ENCODE results near the gene ASB14.

The ASB14 gene

DNA sequence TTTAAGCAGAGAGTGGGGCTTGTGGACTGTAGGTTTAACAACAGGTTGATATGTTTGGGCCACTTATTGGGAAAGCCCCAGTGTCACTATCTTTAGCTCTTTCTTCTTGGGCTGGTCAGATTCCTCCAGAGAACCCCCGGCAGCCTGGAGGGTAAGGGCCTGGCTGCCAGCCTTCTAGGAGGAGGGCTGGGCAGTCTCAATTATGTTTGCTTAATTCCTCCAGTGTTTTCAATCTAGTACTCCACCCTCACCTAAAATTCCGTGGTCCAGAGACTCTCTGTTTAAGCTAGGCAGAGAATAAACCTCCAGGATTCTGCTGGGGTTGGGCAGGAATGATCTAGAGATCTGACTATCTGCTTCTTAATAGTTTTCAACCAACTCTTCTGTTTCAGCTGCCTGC, 5.3 kb downstream of the ASB14 start:
- no peak overlapping the region for H3K4me3 Mint-ChIP-seq
- no peaks in the 10 kb centered on the region for H3K36me3 Mint-ChIP-seq (ENCODE audit: insufficient read depth)
- H3K27ac Mint-ChIP-seq (ENCODE audit: low read depth): no peak overlapping the region
- DNase-seq (ENCODE audit: low spot score in 2 of 2) (no peak), ATAC-seq (replicated peaks; ENCODE audit: extremely low read depth, poor library complexity, severe bottlenecking) (no peak)
- H3K27me3 Mint-ChIP-seq: peaks cover 32% of the 10 kb centered on the region
- H3K9me3 Mint-ChIP-seq: no peaks in the 10 kb centered on the region
- no peaks in the 10 kb centered on the region for H3K4me1 Mint-ChIP-seq

DNA sequence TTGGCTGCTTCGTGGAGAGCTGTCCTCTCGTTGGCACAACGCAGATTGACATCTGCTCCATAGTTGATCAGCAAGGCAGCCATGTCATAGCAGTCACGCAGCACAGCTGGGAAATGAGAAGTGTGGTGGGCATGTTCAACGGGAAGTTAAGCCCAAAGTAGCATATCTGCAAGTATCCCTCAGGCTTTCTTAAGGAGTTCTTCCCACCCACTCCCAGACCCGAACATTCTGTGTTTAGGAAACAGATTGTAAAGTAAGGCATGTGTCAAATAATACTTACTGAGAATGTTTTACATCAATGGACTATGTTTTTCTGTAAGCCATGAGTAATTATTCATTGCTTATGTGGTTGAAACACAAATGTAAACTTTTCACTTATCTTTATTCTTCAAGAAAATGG, 9.2 kb downstream of the ASB14 start:
- Mint-ChIP-seq H3K9me3 (no peaks in the 10 kb centered on the region), H3K27me3 (peaks cover 11% of the 10 kb centered on the region), H3K4me3 (no peak overlapping the region), H3K36me3 (ENCODE audit: insufficient read depth) (no peaks in the 10 kb centered on the region), H3K4me1 (no peaks in the 10 kb centered on the region), H3K27ac (ENCODE audit: low read depth) (no peak overlapping the region)
- DNase-seq (ENCODE audit: low spot score in 2 of 2) (no peak), ATAC-seq (replicated peaks; ENCODE audit: extremely low read depth, poor library complexity, severe bottlenecking) (no peak)

GRCh38 chr3:57281715-57282114, 10.8 kb downstream of the ASB14 start:
- ATAC-seq (replicated peaks; ENCODE audit: extremely low read depth, poor library complexity, severe bottlenecking): no peak
- Mint-ChIP-seq H3K9me3 (no peaks in the 10 kb centered on the region), H3K27me3 (peaks cover 11% of the 10 kb centered on the region), H3K36me3 (ENCODE audit: insufficient read depth) (no peaks in the 10 kb centered on the region), H3K4me3 (no peak overlapping the region), H3K4me1 (no peaks in the 10 kb centered on the region), H3K27ac (ENCODE audit: low read depth) (no peak overlapping the region)
- no peak for DNase-seq (ENCODE audit: low spot score in 2 of 2)

DNA sequence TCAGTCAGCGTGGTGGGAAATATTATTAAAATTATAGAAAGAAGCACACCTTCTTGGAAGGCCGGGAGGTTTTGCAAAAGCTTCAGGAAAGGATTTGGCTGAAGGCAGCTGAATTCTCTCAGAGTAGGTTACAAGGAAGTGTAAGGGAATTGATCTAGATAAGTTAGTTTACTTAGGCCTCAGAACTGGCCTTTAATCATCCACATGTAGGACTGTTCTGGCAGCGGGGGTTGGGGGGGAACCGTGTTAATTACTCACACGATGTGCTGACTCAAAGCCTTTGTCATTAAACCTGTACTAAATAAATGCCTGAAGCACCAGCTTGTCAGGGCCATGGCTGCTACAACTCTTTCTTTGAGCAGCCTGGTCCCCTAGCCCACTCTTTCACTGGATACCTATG, 12.8 kb downstream of the ASB14 start:
- DNase-seq (ENCODE audit: low spot score in 2 of 2) (no peak), ATAC-seq (replicated peaks; ENCODE audit: extremely low read depth, poor library complexity, severe bottlenecking) (no peak)
- no peaks in the 10 kb centered on the region for H3K27me3 Mint-ChIP-seq
- H3K4me3 Mint-ChIP-seq: no peak overlapping the region
- H3K9me3 Mint-ChIP-seq: no peaks in the 10 kb centered on the region
- no peak overlapping the region for H3K27ac Mint-ChIP-seq (ENCODE audit: low read depth)
- H3K4me1 Mint-ChIP-seq: no peaks in the 10 kb centered on the region
- no peaks in the 10 kb centered on the region for H3K36me3 Mint-ChIP-seq (ENCODE audit: insufficient read depth)

- no peak for ATAC-seq (replicated peaks; ENCODE audit: extremely low read depth, poor library complexity, severe bottlenecking)
- Mint-ChIP-seq H3K9me3 (no peaks in the 10 kb centered on the region), H3K27ac (ENCODE audit: low read depth) (no peak overlapping the region), H3K4me1 (no peaks in the 10 kb centered on the region), H3K27me3 (no peaks in the 10 kb centered on the region), H3K4me3 (no peak overlapping the region), H3K36me3 (ENCODE audit: insufficient read depth) (peaks cover 2% of the 10 kb centered on the region)
- DNase-seq (ENCODE audit: low spot score in 2 of 2): no peak
These were observed 14.2 kb downstream of the ASB14 start for GRCh38 chr3:57278237-57278636.

- Mint-ChIP-seq H3K4me3 (no peak overlapping the region), H3K4me1 (no peaks in the 10 kb centered on the region), H3K27ac (ENCODE audit: low read depth) (no peak overlapping the region), H3K9me3 (no peaks in the 10 kb centered on the region), H3K27me3 (no peaks in the 10 kb centered on the region), H3K36me3 (ENCODE audit: insufficient read depth) (peaks cover 12% of the 10 kb centered on the region)
- ATAC-seq (replicated peaks; ENCODE audit: extremely low read depth, poor library complexity, severe bottlenecking) (no peak), DNase-seq (ENCODE audit: low spot score in 2 of 2) (no peak)
These were observed 17.1 kb downstream of the ASB14 start for GRCh38 chr3:57275393-57275792.

GRCh38 chr3:57274845-57275244, 17.6 kb downstream of the ASB14 start:
- H3K27ac Mint-ChIP-seq (ENCODE audit: low read depth): no peak overlapping the region
- H3K9me3 Mint-ChIP-seq: no peaks in the 10 kb centered on the region
- no peaks in the 10 kb centered on the region for H3K4me1 Mint-ChIP-seq
- no peak for DNase-seq (ENCODE audit: low spot score in 2 of 2)
- no peak overlapping the region for H3K4me3 Mint-ChIP-seq
- no peak for ATAC-seq (replicated peaks; ENCODE audit: extremely low read depth, poor library complexity, severe bottlenecking)
- peaks cover 12% of the 10 kb centered on the region for H3K36me3 Mint-ChIP-seq (ENCODE audit: insufficient read depth)
- H3K27me3 Mint-ChIP-seq: no peaks in the 10 kb centered on the region

- H3K4me1 Mint-ChIP-seq: peaks cover 5% of the 10 kb centered on the region
- ATAC-seq (replicated peaks; ENCODE audit: extremely low read depth, poor library complexity, severe bottlenecking) (no peak), DNase-seq (ENCODE audit: low spot score in 2 of 2) (no peak)
- peaks cover 46% of the 10 kb centered on the region for H3K36me3 Mint-ChIP-seq (ENCODE audit: insufficient read depth)
- no peak overlapping the region for H3K4me3 Mint-ChIP-seq
- no peak overlapping the region for H3K27ac Mint-ChIP-seq (ENCODE audit: low read depth)
- H3K9me3 Mint-ChIP-seq: peaks cover 3% of the 10 kb centered on the region
- no peaks in the 10 kb centered on the region for H3K27me3 Mint-ChIP-seq
These were observed 24.1 kb downstream of the ASB14 start for GRCh38 chr3:57268416-57268815.

GRCh38 chr3:57261929-57262328, 30.6 kb downstream of the ASB14 start:
- Mint-ChIP-seq H3K27ac (ENCODE audit: low read depth) (no peak overlapping the region), H3K4me1 (peaks cover 5% of the 10 kb centered on the region), H3K4me3 (no peak overlapping the region), H3K36me3 (ENCODE audit: insufficient read depth) (peaks cover 64% of the 10 kb centered on the region), H3K9me3 (peaks cover 5% of the 10 kb centered on the region), H3K27me3 (no peaks in the 10 kb centered on the region)
- no peak for ATAC-seq (replicated peaks; ENCODE audit: extremely low read depth, poor library complexity, severe bottlenecking)
- no peak for DNase-seq (ENCODE audit: low spot score in 2 of 2)

DNA sequence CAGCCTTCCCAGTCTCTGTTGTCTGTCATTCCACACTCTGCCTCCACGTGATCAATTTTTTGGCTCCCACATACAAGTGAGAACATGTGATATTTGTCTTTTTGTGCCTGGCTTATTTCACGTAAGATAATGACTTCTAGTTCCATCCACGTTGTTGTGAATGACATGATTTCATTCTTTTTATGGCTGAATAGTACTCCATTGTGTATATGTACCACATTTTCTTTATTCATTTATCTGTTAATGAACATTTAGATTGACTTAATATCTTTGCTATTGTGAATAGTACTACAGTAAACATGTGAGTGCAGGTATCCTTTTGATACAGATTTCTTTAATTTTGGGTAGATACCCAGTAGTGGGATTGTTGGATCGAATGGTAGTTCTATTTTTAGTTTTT, 31.4 kb downstream of the ASB14 start:
- DNase-seq (ENCODE audit: low spot score in 2 of 2): no peak
- Mint-ChIP-seq H3K27ac (ENCODE audit: low read depth) (no peak overlapping the region), H3K4me3 (no peak overlapping the region), H3K9me3 (peaks cover 5% of the 10 kb centered on the region), H3K36me3 (ENCODE audit: insufficient read depth) (peaks cover 60% of the 10 kb centered on the region), H3K27me3 (no peaks in the 10 kb centered on the region), H3K4me1 (peaks cover 5% of the 10 kb centered on the region)
- no peak for ATAC-seq (replicated peaks; ENCODE audit: extremely low read depth, poor library complexity, severe bottlenecking)

- H3K4me3 Mint-ChIP-seq: no peak overlapping the region
- H3K27ac Mint-ChIP-seq (ENCODE audit: low read depth): no peak overlapping the region
- DNase-seq (ENCODE audit: low spot score in 2 of 2): no peak
- no peaks in the 10 kb centered on the region for H3K27me3 Mint-ChIP-seq
- peaks cover 44% of the 10 kb centered on the region for H3K36me3 Mint-ChIP-seq (ENCODE audit: insufficient read depth)
- no peaks in the 10 kb centered on the region for H3K9me3 Mint-ChIP-seq
- H3K4me1 Mint-ChIP-seq: no peaks in the 10 kb centered on the region
- ATAC-seq (replicated peaks; ENCODE audit: extremely low read depth, poor library complexity, severe bottlenecking): no peak
These were observed 34.8 kb downstream of the ASB14 start for GRCh38 chr3:57257678-57258077.

- Mint-ChIP-seq H3K4me1 (no peaks in the 10 kb centered on the region), H3K36me3 (ENCODE audit: insufficient read depth) (peaks cover 40% of the 10 kb centered on the region), H3K27me3 (no peaks in the 10 kb centered on the region), H3K9me3 (no peaks in the 10 kb centered on the region), H3K4me3 (no peak overlapping the region), H3K27ac (ENCODE audit: low read depth) (no peak overlapping the region)
- ATAC-seq (replicated peaks; ENCODE audit: extremely low read depth, poor library complexity, severe bottlenecking) (no peak), DNase-seq (ENCODE audit: low spot score in 2 of 2) (no peak)
These were observed 35.6 kb downstream of the ASB14 start for GRCh38 chr3:57256844-57257243.

DNA sequence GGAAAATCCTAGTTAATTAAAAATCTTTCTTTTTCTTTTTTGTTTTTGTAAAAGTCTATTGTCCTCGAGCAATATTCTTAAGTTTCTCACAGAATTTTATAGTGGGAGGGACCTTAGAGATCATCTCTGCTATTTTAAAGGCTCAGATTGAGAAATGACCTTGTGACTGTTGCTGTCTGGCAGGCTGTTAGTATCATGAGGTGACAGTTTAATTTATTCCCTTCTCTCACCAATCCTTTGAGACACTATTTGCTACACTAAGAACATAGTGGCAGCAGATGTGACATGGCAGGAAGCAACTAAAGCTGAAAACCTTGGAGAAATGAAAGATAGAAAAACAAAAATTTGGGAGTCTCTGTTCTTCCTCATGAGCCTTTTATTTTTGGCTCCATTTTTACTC, 40.1 kb downstream of the ASB14 start:
- Mint-ChIP-seq H3K27me3 (no peaks in the 10 kb centered on the region), H3K9me3 (no peaks in the 10 kb centered on the region), H3K4me1 (no peaks in the 10 kb centered on the region), H3K4me3 (no peak overlapping the region), H3K27ac (ENCODE audit: low read depth) (no peak overlapping the region), H3K36me3 (ENCODE audit: insufficient read depth) (peaks cover 33% of the 10 kb centered on the region)
- no peak for ATAC-seq (replicated peaks; ENCODE audit: extremely low read depth, poor library complexity, severe bottlenecking)
- no peak for DNase-seq (ENCODE audit: low spot score in 2 of 2)

DNA sequence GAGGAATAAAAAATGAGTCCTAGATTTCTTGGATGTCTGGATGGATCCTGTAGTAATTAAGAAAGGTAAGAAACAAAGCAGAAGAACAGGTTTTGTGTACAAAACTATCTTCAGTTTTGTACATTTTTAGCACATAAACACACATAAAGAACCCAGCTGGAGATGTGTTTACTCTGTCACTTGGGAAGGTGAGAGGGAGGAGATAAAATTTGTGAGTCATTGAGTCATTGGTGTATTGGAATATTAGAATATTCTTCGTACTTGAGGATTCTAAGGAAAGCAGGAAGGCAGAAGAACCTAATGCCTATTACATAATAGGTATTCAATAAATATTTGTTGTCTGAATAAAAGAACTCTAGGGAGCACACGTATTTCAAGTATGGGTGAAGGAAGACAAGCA, 47.5 kb downstream of the ASB14 start:
- DNase-seq (ENCODE audit: low spot score in 2 of 2) (no peak), ATAC-seq (replicated peaks; ENCODE audit: extremely low read depth, poor library complexity, severe bottlenecking) (no peak)
- no peaks in the 10 kb centered on the region for H3K4me1 Mint-ChIP-seq
- no peak overlapping the region for H3K27ac Mint-ChIP-seq (ENCODE audit: low read depth)
- H3K9me3 Mint-ChIP-seq: no peaks in the 10 kb centered on the region
- H3K36me3 Mint-ChIP-seq (ENCODE audit: insufficient read depth): peaks cover 55% of the 10 kb centered on the region
- no peaks in the 10 kb centered on the region for H3K27me3 Mint-ChIP-seq
- H3K4me3 Mint-ChIP-seq: no peak overlapping the region
